ENCODE data around the gene MIOS.

MIOS gene

DNA sequence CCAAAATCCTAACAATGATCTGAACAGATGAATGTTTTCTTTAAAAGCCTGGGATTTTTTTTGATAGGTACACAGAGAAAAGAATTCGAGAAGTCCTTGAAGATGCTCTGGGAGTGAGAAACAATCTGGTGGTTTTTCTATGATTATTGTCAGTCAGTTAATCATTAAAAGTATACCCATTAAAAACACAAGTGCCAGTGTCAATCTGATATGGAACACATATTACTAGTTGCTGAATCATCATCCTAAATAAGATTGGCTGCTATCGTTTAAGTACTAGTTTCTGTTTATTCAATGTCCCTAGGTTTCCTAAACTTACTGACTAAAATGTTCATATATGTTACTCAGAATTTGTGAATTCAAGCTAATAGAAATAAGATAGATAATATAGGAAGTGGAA is 47.2 kb upstream of the MIOS start:
- Histone ChIP-seq H3K36me3 (ENCODE audit: insufficient read depth, low read length) (no peaks in the 10 kb centered on the region), H3K4me2 (ENCODE audit: low read length) (no peak overlapping the region), H3K27ac (ENCODE audit: low read depth, low read length, poor library complexity, severe bottlenecking) (no peak overlapping the region), H3K9me3 (ENCODE audit: low read length) (no peaks in the 10 kb centered on the region), H3K4me1 (ENCODE audit: insufficient read depth, low read length, severe bottlenecking) (no peaks in the 10 kb centered on the region), H3K27me3 (ENCODE audit: insufficient read depth, low read length) (no peaks in the 10 kb centered on the region), H3F3A (ENCODE audit: insufficient read depth, low read length) (no peaks in the 10 kb centered on the region), H3K79me2 (ENCODE audit: insufficient read depth, low read length) (no peaks in the 10 kb centered on the region), H3K4me3 (ENCODE audit: low read depth, low read length, poor library complexity, severe bottlenecking) (no peak overlapping the region), H4K20me1 (ENCODE audit: insufficient read depth, low read length) (no peaks in the 10 kb centered on the region), H2AFZ (ENCODE audit: low read length) (no peak overlapping the region), H3K9ac (ENCODE audit: low read length) (no peak overlapping the region), H3K9me2 (ENCODE audit: low read depth, low read length) (no peaks in the 10 kb centered on the region)
- TF ChIP-seq, protein P1, sequence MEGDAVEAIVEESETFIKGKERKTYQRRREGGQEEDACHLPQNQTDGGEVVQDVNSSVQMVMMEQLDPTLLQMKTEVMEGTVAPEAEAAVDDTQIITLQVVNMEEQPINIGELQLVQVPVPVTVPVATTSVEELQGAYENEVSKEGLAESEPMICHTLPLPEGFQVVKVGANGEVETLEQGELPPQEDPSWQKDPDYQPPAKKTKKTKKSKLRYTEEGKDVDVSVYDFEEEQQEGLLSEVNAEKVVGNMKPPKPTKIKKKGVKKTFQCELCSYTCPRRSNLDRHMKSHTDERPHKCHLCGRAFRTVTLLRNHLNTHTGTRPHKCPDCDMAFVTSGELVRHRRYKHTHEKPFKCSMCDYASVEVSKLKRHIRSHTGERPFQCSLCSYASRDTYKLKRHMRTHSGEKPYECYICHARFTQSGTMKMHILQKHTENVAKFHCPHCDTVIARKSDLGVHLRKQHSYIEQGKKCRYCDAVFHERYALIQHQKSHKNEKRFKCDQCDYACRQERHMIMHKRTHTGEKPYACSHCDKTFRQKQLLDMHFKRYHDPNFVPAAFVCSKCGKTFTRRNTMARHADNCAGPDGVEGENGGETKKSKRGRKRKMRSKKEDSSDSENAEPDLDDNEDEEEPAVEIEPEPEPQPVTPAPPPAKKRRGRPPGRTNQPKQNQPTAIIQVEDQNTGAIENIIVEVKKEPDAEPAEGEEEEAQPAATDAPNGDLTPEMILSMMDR (IDR thresholded peaks at IDR 0.05; ENCODE audit: low read length): no peak
- TF ChIP-seq EZH2 (IDR thresholded peaks at IDR 0.05; ENCODE audit: borderline replicate concordance, low read length): no peak

DNA sequence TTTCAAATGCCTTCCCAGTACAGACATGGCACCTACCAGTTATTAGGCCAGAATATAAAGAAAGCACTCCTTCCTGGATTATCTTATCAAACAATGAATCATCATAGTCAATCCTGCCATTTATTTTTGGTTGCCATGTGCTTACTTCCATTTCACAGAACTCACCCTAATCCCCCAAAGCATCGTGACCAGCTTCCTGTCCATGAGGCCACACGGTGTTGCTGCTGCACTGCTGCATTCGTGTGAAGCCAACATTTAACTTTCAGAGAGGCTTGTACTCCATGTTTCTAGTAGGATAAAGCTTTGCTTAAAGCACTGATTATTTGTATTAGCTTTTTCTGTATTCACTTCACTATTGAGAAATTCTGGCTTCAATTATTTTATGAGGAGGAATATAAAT is 45.4 kb upstream of the MIOS start:
- Histone ChIP-seq H3K27ac (ENCODE audit: low read depth, low read length, poor library complexity, severe bottlenecking) (no peak overlapping the region), H3K9ac (ENCODE audit: low read length) (no peak overlapping the region), H3K27me3 (ENCODE audit: insufficient read depth, low read length) (no peaks in the 10 kb centered on the region), H3K9me2 (ENCODE audit: low read depth, low read length) (no peaks in the 10 kb centered on the region), H3K4me1 (ENCODE audit: insufficient read depth, low read length, severe bottlenecking) (no peaks in the 10 kb centered on the region), H3F3A (ENCODE audit: insufficient read depth, low read length) (no peaks in the 10 kb centered on the region), H3K36me3 (ENCODE audit: insufficient read depth, low read length) (no peaks in the 10 kb centered on the region), H3K4me3 (ENCODE audit: low read depth, low read length, poor library complexity, severe bottlenecking) (no peak overlapping the region), H4K20me1 (ENCODE audit: insufficient read depth, low read length) (no peaks in the 10 kb centered on the region), H3K9me3 (ENCODE audit: low read length) (no peaks in the 10 kb centered on the region), H2AFZ (ENCODE audit: low read length) (no peak overlapping the region), H3K4me2 (ENCODE audit: low read length) (no peak overlapping the region), H3K79me2 (ENCODE audit: insufficient read depth, low read length) (no peaks in the 10 kb centered on the region)
- no peak for TF ChIP-seq EZH2 (IDR thresholded peaks at IDR 0.05; ENCODE audit: borderline replicate concordance, low read length)
- TF ChIP-seq, protein P1 (IDR thresholded peaks at IDR 0.05; ENCODE audit: low read length): no peak; the same call in 1 of the 2 replicates

DNA sequence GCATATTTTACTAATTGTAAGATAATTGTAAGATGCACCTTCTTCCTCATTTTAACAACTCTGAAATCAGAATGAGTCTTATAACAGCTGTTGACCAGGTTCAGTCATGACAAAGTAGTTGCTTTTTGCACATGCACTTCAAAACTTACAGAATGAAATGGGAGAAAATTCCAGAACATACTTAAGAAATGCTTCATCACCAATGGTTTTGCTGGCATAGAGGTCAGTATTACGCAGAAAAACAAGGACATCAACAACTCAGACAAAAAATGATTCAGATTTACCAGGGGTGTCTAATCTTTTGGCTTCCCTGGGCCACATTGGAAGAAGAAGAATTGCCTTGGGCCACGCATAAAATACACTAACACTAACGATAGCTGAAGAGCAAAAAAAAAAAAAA is 44.3 kb upstream of the MIOS start:
- Histone ChIP-seq H3K9me3 (ENCODE audit: low read length) (no peaks in the 10 kb centered on the region), H3K27me3 (ENCODE audit: insufficient read depth, low read length) (no peaks in the 10 kb centered on the region; the same call in 1 of the 2 replicates), H3K27ac (ENCODE audit: low read depth, low read length, poor library complexity, severe bottlenecking) (no peak overlapping the region), H3K9me2 (ENCODE audit: low read depth, low read length) (no peaks in the 10 kb centered on the region), H2AFZ (ENCODE audit: low read length) (no peak overlapping the region), H3K4me3 (ENCODE audit: low read depth, low read length, poor library complexity, severe bottlenecking) (no peak overlapping the region), H3K4me1 (ENCODE audit: insufficient read depth, low read length, severe bottlenecking) (no peaks in the 10 kb centered on the region), H3K4me2 (ENCODE audit: low read length) (no peak overlapping the region), H3F3A (ENCODE audit: insufficient read depth, low read length) (no peaks in the 10 kb centered on the region), H3K79me2 (ENCODE audit: insufficient read depth, low read length) (no peaks in the 10 kb centered on the region), H4K20me1 (ENCODE audit: insufficient read depth, low read length) (no peaks in the 10 kb centered on the region), H3K36me3 (ENCODE audit: insufficient read depth, low read length) (no peaks in the 10 kb centered on the region; the same call in 1 of the 2 replicates), H3K9ac (ENCODE audit: low read length) (no peak overlapping the region)
- TF ChIP-seq, protein P1 (IDR thresholded peaks at IDR 0.05; ENCODE audit: low read length): no peak
- no peak for TF ChIP-seq EZH2 (IDR thresholded peaks at IDR 0.05; ENCODE audit: borderline replicate concordance, low read length)
